Panc1 (cell line): Measurements from ENCODE around the gene SARS1.

Source experiments
- CTCF ChIP-seq: fragments of 450-650 bp; IDR thresholded peaks from 2 replicates; pipeline ENCODE4 v1.5.1; 2017; ENCODE audit warnings: mild to moderate bottlenecking
- POLR2AphosphoS5 ChIP-seq: IDR thresholded peaks from 2 replicates; pipeline ENCODE4 v1.6.1; 2012; ENCODE audit warnings: mild to moderate bottlenecking, low read depth, low read length, moderate library complexity
- SIN3A ChIP-seq: IDR thresholded peaks from 2 replicates; pipeline ENCODE4 v1.6.1; 2012; ENCODE audit warnings: low read depth, mild to moderate bottlenecking, low read length, moderate library complexity, borderline replicate concordance; ENCODE audit not compliant: insufficient read depth
- TCF7L2 ChIP-seq: IDR thresholded peaks from 2 replicates; pipeline ENCODE4 v1.6.1; 2011; ENCODE audit warnings: mild to moderate bottlenecking, low read depth, low read length, inconsistent platforms

- TF ChIP-seq CTCF (no peak), SIN3A (no peak), POLR2AphosphoS5 (no peak), TCF7L2 (no peak)
Measured at GRCh38 chr1:109268431-109269211, 54.9 kb downstream of the SARS1 start.
